HG02571 (cell line): ENCODE data around the gene MITF.

Experiments
- ATAC-seq: cut with Tn5 transposase; IDR thresholded peaks from one replicate; pipeline ENCODE4 v1.9.1; 2021; ENCODE audit warnings: mild to moderate bottlenecking, moderate library complexity; ENCODE audit not compliant: unreplicated experiment

The MITF gene

GRCh38 chr3:69724722-69725435 is 14.4 kb upstream of the MITF start:
- no peak for ATAC-seq

GRCh38 chr3:69725994-69726571 is 13.2 kb upstream of the MITF start:
- no peak for ATAC-seq

DNA sequence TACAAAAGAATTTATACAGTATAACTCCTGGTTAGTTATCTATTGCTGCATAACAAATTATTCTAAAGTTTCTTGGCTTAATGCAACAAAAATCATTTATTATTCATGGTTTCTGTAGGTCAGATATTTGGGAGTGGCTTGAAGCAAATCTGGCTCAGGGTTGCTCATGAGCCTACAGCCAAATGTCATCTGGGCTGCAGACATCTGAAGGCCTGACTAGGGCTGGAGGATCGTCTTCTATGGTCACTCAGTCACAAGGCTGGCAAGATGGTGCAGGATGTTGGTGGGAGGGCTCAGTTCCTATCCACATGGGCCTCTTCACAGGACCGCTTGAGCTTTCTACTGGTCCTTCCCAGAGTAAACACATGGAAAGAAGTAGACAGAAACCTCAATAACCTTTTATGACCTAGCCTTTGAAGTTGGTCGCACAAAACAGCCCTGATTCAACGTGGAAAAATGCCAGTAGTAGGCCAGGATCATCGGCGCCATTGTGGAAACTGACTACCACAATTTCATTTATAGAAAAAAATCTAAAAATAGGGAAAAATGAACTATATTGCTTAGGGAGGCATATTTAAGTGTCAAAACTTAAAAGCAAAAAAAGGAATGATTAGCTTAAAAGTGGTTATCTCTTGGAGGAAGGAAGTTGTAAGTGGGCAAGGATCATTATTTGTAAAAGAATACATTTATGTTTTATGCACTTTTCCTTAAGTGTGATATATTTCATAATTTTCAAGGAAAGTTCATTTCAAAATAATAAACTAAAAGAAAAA is 9.9 kb upstream of the MITF start:
- ATAC-seq: no peak

- no peak for ATAC-seq
These were observed 8.2 kb upstream of the MITF start for GRCh38 chr3:69731080-69731479.

GRCh38 chr3:69735893-69736292 is 3.4 kb upstream of the MITF start:
- no peak for ATAC-seq

DNA sequence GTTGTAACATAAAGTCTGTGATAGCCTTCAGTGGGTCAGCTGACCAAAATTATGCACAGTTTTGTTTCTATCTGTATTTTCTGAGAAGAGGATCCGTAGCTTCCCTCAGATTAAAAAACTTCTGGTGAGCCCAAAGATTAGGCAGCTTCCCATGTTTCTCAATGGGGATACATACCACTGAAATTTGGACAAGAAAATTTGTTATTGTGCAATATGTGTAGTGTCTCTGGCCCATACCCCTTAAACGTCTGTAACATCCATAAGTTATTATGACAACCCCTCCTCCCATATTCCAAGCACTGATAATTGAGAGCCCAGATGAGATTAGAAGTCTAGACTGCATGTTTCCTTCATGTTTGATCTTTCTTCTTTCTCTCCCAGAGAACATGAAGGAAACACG is 1.9 kb upstream of the MITF start:
- no peak for ATAC-seq

- ATAC-seq: no peak
These were observed 949 bp upstream of the MITF start for GRCh38 chr3:69738315-69738714.

DNA sequence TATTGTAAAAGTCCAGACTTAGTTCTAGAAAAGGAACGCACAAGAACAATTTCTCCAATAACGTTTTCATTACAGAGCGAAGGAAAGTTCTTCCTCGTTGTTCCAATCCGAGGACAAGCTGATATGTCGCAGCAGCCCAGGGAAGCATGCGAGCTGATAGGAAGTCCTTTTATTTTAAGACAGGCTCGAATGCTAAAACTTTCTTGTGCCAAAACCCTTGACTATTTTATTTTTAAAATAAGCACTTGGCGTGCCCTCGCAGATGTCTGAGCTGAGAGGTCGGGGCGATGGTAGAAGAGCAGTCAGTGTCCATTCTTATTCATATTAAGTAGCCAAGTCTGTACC is 433 bp upstream of the MITF start:
- ATAC-seq: no peak

- ATAC-seq: no peak
These were observed 1.1 kb downstream of the MITF start for GRCh38 chr3:69740103-69741021.

- no peak for ATAC-seq
These were observed 1.9 kb downstream of the MITF start for GRCh38 chr3:69741032-69741767.

DNA sequence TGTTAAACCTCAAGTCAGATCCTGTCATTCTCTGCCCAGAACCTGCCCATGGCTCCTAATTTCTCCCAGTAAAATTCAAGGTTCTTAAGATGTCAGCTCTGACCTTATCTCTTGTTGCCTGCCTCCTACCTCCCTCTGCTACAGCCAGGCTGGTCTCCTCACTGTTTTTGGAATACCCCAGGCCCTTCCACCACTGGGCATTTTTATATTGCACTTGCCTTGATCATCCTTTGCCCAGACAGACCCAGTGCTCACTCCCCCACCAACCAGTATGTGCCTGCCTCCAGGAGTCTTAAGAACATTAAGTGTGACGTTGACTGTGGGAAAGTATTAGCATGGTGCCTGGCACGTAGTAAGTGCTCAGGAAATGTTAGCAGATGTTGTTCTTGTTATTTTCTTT is 3.1 kb downstream of the MITF start:
- ATAC-seq: no peak

- ATAC-seq: no peak
These were observed 5.0 kb downstream of the MITF start for GRCh38 chr3:69743975-69744906.

DNA sequence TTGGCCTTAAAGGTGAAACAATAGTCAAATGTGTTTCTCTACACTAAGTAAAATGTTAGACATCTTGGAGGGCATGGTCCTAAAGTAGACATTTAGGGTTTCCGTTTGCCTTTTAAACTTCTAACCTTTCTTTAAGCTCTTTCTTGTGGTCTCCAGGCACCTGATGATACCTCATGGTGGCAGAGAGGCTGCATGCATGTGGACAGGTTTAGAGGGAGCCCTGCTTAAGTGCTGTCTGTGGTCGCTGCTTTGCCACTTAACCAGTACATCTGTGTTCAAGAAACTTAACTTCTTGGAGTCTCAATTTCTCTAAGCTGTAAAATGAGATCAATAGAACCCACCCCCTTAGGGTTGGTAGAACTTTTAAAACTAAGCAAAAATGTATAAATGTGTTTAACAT is 6.2 kb downstream of the MITF start:
- ATAC-seq: no peak

DNA sequence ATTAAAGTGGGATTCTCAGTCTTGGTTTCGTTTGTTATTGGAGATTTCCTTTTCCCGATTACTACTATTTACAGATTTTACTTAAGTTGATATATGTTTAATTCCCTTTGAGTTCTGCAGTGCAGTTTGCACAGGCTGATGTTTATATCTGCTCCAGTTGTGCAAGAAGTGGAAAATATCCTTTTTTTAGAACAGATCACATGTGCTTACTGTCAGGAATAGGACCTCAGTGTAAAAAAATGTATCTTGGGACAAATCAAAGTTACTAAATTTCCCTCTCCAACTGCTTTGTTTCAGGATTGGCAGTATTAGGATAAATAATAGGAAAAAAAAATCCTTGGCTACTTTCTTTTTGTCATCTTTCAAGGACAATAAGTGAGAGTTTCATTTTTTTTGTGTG is 6.9 kb downstream of the MITF start:
- no peak for ATAC-seq

- ATAC-seq: no peak
These were observed 8.4 kb downstream of the MITF start for GRCh38 chr3:69747511-69748258.

GRCh38 chr3:69748503-69748902 is 9.2 kb downstream of the MITF start:
- no peak for ATAC-seq

- ATAC-seq: no peak
These were observed 10.2 kb downstream of the MITF start for GRCh38 chr3:69749461-69749860.

- ATAC-seq: no peak
These were observed 11.3 kb downstream of the MITF start for GRCh38 chr3:69750549-69750948.

GRCh38 chr3:69751074-69751476 is 11.8 kb downstream of the MITF start:
- ATAC-seq: no peak
